GM15510 (cell line): Measurements from ENCODE around the gene NFIX.

Experiments
- POLR2A ChIP-seq: IDR thresholded peaks from 3 replicates; pipeline ENCODE4 v1.6.1; 2011; ENCODE audit warnings: borderline replicate concordance; ENCODE audit not compliant: insufficient read length; ENCODE audit errors: extremely low read depth

NFIX gene

GRCh38 chr19:12997179-12997966, 2.1 kb downstream of the NFIX start:
- no peak for TF ChIP-seq POLR2A

DNA sequence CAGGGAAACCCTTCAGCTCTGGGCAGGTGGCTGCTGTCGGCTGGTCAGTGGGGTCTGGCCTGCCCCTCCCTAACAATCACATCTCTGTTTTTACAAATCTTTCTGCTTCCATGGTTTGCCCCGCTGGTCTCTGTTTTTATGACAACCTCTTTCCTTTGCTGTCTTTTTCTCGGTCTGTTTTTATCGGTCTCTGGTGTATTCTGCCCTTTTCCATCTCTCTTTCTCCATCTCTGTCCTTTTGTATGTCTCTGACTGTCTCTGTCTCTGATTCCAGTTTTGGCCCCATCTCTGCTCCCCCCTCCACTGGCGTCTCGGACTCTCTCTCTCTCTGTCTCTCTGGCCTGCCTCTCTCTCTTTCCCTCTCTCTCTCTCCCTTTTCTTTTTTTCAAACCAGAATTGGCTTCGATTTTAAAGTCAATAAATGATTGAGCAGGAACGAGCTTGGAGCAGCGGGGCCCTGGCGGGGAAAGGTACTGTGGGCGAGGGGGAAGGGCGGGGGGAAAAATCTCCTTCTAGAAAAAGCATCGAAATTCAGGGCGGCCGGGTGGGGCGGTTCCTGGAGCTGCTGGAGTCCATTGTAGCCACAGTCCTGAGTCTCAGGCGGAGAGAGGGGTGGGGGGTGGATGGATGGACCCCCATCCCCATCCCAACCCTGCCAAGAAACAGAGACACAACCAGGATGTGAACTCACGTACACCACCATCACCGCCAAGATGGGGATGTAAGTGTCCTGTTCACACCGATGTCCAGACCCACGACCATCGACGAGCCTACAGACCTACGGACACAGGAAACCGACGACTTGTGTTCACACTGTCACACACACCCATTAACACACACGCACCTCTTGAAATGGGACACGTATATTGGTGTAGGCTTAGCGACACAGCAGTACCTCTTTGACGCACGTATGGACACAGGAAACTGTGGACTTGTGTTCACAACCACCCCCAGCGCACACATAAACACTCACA, 3.0 kb downstream of the NFIX start:
- no peak for TF ChIP-seq POLR2A

DNA sequence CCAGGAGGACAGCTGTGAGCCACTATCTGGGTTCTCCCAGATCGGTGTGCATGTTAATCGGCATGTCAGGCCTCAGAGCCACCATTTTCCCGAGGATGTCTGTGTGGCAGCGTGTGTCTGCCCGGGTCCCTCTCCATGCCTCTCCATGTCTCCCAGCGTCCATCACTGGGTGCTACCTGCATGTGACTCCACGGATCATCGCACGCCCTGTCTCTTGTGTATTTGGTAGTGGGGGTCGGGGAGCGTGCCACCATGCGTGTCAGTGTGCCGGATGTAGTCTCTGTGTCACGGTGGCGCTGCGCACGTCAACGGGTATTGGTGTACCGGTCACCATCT, 5.9 kb downstream of the NFIX start:
- TF ChIP-seq POLR2A, result no peak

DNA sequence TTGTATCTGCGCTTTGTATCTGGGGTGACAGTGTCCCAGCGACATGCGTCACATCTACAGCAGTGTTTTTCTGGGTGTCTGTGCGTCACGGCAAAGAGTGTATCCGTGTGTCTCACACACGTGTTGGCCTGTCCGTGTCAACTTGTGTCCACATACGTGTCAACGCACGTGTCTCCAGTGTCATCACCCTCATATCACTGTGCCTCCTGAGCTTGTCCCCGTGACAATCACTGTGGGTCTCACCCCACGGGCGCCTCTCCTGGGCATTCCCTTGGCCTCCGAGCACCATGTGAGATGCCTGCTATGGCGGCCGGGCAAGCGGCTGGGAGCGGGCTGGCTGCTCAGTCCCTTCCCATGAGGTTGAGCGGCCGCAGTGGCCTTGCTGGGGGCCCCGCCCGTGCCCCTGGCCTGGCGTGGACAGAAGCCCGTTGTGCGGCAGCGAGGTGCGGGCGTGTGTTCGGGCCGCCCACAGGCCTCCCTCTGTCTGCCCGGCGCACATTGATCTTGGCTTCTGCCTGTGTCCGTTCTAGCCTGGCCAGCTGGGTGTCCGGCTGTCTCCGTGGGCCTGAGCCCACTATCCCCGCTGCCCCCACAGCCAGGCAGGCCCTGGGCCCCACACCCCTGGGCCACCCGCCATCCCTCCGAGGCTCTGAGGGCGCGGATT, 6.4 kb downstream of the NFIX start:
- TF ChIP-seq POLR2A, result no peak

DNA sequence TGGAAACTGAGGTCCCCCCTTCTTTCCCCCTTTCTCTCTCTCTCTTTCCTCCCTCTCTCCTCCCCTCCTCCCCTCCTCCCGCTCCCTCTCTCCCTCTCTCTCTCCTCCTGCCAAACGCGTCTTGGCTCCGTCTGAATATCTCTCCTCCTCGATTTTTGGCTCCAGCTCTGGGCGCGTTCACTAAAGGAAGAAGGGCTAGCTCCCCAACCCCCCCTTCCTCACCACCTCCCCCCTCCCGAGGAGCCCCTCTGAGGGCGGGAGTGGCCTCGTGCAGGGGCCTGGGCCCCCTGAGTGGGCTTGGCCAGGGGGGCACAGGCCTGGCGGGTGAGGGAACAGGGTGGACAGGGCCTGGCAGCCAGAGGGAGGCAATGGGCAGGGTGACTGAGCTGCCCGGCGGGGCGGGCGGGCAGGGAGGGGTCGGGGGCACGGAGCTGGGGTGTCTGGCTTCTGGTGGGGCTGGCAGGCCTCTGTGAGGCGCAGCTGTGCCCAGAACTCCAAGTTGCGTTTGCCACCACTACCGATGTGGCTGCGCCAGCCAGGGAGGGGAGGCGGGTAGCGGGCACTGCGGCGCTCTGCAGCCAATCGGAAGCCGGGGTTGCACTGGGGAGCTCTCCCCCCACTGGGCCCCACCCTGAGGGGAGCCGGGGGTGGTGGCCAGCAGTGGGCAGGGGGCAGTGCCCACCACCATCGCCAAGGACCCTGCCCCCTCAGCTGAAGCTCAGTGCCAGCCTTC, 7.1 kb downstream of the NFIX start:
- TF ChIP-seq POLR2A, result no peak

- no peak for TF ChIP-seq POLR2A
Observed at GRCh38 chr19:13003081-13003480, 7.8 kb downstream of the NFIX start.

DNA sequence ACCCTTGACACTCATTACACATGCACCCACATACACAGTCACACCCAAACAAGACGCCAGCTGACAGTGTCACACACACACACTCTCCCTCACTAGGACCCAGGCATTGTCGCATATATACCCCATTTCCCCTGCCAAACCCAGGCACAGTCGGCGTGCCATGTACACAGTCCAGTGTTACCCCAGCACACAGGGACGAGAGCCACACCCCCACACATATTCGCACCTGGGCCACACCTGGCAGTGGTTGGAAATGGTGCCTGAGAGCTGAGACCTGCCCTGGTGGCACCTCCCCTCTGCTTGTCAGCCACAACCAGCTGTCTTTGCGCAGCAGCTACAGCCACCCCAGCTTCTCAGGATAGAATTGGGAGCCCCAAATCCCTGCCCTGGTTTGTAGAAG, 9.0 kb downstream of the NFIX start:
- no peak for TF ChIP-seq POLR2A

- TF ChIP-seq POLR2A, result no peak
Observed at GRCh38 chr19:13005253-13005652, 10.0 kb downstream of the NFIX start.

DNA sequence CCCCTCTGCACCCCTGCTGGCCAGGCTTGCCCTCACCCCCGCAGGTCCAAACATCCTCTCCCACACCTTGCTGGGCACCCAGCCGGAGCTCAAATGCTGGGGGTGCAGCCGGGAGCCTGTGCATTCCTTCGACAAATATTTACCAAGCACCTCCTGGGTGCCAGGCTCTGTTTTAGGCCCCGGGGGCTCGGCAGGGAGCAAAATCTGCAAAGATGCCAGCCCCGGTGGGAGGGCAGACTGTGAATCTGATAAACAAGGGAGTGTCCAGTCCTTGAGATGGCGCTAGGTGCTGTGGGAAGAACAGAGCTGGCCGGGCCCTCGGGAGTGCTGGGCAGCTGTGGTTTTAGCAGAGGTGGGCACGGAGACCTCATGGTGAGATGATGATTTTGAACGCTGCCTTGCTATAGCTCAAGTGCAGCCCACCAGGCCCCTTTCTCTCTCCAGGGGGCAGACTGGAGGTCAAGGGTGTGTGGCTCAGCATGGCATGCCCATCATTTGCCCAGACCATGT, 10.6 kb downstream of the NFIX start:
- TF ChIP-seq POLR2A, result no peak

DNA sequence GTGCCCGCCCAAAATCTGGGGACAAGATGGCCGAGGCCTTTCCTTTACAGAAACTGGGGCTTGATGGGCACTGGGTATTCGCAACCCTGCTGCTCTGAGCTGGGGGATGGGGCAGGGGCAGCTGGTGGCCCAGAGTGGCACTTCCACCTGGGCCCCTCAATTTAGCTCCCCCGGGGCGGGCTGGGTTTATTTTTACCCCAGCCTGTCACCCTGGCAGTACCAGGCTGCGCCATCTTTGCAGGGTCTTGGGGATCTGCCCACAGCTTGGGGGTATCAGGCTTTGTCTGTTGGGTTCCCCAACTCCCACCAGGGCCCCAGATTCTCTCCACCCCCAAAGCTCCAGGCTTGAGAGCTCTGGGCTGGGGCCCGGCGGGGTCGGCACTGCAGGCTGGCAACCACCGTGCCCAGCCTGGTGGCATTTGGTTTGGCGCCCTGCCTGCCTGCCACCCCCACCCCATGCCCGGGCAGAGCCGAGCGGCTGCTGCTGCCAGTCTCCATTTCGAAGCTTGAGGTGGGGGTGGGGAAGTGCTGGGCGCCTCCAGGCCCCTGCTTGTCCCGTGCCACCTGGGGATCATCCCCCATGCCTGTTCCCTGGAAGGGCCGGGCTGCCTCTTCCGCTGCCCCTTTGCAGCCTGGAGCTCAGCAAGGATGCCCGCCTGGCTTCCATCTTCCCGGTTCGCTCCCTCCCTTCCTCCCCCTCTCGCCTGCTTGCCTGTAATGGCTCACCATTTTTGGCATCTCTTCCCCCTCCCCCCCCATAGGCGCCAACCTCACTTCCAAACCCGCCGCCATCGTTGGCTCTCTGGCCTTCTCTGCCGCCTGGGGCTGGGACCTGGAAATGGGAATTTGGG, 11.4 kb downstream of the NFIX start:
- no peak for TF ChIP-seq POLR2A

DNA sequence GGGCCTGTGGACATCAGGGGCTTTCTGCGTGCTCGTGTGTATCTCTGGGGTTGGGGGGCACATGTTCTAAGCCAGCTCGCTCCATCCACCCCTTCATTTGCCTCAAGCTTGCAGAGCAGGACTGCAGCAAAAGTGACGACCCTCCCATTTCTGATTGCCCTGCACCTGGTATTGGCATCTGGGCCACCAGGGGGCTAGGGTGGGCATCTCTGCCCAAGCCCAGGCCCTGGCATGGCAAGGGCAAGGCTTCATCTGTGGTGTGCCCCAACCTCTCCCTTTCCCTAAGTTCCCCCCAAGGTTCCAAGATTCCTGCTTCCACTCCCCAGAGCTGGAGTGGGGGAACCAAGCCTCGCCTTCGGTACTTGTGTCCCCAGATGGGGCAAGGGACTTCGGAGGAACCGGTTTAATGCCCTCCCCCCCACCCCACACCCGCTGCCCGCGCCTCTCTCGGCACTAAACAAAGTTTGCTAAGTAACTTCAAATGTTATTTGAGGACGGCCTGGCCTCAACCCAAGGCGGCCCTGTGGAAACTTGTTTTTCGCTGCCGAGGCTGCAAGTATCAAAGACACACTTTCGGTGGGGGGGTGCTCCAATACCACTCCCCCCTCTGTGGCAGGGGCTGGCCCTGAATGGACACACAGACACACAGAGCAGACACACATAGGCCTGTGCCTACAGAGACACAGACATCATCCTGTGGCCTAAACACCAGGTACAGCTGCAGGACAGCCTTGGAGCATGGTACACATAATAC, 12.2 kb downstream of the NFIX start:
- no peak for TF ChIP-seq POLR2A

GRCh38 chr19:13008926-13009787, 13.9 kb downstream of the NFIX start:
- no peak for TF ChIP-seq POLR2A
